ENCODE data around the gene UGT1A7.

- no peak for TF ChIP-seq CTCF (IDR thresholded peaks at IDR 0.05)
- no peak for TF ChIP-seq POLR2A (IDR thresholded peaks at IDR 0.05)
Measured at GRCh38 chr2:233766416-233766815, 84.7 kb downstream of the UGT1A7 start.

All from body of pancreas (tissue), 4 donors.